ENCODE results near the gene FANCI. TPM values are rescaled to one million over a fixed set of nuclear protein-coding genes. Genes with fewer than 3 reads are reported as not detected.

FANCI gene
- total RNA-seq, 1 donor from 2014 or later: 133 TPM

DNA sequence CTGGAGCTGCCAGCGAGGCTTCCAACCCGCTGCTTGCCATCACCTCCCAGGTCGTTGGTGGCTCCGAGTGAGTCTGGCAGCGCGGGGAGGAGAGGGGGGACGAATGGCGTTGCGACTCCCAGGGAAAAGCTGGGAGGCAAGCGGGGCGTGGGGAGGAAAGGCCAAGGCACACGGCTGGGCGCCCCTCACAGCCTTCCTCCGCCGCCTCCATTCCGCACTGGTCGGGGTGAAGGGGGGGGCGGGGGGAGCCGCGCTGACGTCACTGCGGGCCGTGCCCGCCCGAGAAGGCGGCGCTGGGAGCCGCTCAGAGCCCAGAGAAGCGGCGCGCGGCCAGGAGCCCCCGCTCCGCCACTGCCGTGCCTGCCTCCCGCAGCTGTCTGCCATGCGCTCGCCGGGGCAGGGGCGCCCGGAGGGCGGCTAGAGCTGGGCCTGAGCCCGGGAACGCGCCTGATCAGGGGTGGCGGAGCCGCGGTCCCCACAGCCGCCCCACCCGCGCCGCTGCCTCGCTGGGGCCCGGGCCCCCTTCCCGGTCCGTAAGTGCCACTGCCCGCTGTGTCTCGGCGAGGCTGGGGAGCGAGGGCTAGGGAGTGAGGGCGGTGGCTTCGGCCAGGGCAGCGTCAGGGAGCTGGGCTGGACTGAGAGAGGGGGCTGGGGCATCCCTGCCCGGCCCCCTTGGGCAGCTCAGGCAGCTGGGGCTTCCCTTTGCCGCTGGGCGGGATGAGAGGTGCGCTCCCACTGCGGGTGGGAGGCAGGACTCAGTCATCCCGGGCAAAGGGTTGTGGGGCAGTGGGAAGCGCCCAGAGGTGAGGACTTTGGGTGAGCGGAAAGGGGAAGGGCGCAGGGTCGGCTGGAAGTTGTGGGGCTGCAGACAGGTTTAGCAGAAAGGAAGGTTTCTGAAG lies 118.7 kb downstream of the FANCI start:
- Mint-ChIP-seq H3K9me3 (peaks cover 8% of the 10 kb centered on the region), H3K27me3 (ENCODE audit: insufficient read depth, low read depth) (peaks cover 90% of the 10 kb centered on the region), H3K4me1 (peaks cover 30% of the 10 kb centered on the region), H3K27ac (no peak overlapping the region), H3K36me3 (no peaks in the 10 kb centered on the region), H3K4me3 (no peak overlapping the region)
- Histone ChIP-seq H3K9me3 (ENCODE audit: low read depth) (no peaks in the 10 kb centered on the region), H3K4me2 (no peak overlapping the region), H2AFZ (replicated peaks) (no peak overlapping the region), H4K20me1 (ENCODE audit: low read depth) (peaks cover 93% of the 10 kb centered on the region), H3K9ac (no peak overlapping the region), H3K36me3 (no peaks in the 10 kb centered on the region), H3K79me2 (ENCODE audit: low read depth) (no peaks in the 10 kb centered on the region), H3K27ac (no peak overlapping the region), H3K4me1 (peaks cover 17% of the 10 kb centered on the region), H3F3A (ENCODE audit: low read depth) (peaks cover 25% of the 10 kb centered on the region), H3K27me3 (peaks cover 100% of the 10 kb centered on the region), H3K4me3 (no peak overlapping the region)
- DNase-seq (ENCODE audit: low spot score): peak; percentile 32
- TF ChIP-seq, protein P1, sequence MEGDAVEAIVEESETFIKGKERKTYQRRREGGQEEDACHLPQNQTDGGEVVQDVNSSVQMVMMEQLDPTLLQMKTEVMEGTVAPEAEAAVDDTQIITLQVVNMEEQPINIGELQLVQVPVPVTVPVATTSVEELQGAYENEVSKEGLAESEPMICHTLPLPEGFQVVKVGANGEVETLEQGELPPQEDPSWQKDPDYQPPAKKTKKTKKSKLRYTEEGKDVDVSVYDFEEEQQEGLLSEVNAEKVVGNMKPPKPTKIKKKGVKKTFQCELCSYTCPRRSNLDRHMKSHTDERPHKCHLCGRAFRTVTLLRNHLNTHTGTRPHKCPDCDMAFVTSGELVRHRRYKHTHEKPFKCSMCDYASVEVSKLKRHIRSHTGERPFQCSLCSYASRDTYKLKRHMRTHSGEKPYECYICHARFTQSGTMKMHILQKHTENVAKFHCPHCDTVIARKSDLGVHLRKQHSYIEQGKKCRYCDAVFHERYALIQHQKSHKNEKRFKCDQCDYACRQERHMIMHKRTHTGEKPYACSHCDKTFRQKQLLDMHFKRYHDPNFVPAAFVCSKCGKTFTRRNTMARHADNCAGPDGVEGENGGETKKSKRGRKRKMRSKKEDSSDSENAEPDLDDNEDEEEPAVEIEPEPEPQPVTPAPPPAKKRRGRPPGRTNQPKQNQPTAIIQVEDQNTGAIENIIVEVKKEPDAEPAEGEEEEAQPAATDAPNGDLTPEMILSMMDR (IDR thresholded peaks at IDR 0.05): no peak
- TF ChIP-seq EZH2 (IDR thresholded peaks at IDR 0.05) (peak; percentile 92), EZH2phosphoT487 (IDR thresholded peaks at IDR 0.05) (peak; percentile 64)

DNA sequence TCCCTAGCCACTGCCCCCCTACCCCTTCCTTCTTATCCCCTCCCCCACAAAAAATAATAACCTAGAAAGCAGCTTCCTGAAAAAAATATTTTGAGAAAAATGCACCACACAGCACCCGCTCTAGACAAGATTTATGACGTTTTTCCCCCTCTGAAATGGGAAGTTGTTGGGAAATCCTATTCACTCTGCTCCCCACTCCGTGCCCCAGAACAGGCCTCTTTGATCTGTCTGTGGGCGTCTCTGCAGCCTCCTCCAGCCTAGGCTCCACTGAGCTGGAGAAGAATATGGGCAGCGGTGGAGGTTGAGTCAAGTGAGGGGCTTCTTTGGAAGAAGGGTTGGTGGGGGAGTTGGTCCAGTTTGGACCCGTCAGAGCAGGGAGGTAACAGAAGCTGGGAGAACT lies 119.4 kb downstream of the FANCI start:
- H3K36me3 Mint-ChIP-seq: no peaks in the 10 kb centered on the region
- peaks cover 30% of the 10 kb centered on the region for H3K4me1 Mint-ChIP-seq
- H3K9me3 ChIP-seq (ENCODE audit: low read depth): no peaks in the 10 kb centered on the region
- peaks cover 8% of the 10 kb centered on the region for H3K9me3 Mint-ChIP-seq
- no peak overlapping the region for H3K9ac ChIP-seq
- H3K27me3 ChIP-seq: peaks cover 100% of the 10 kb centered on the region
- H3K27ac ChIP-seq: no peak overlapping the region
- peaks cover 17% of the 10 kb centered on the region for H3K4me1 ChIP-seq
- DNase-seq (ENCODE audit: low spot score): no peak
- H3K27ac Mint-ChIP-seq: no peak overlapping the region
- peak; percentile 12 for TF ChIP-seq EZH2phosphoT487 (IDR thresholded peaks at IDR 0.05)
- no peak for TF ChIP-seq EZH2 (IDR thresholded peaks at IDR 0.05)
- TF ChIP-seq, protein P1 (IDR thresholded peaks at IDR 0.05): no peak
- H3K36me3 ChIP-seq: no peaks in the 10 kb centered on the region
- no peaks in the 10 kb centered on the region for H3K79me2 ChIP-seq (ENCODE audit: low read depth)
- peaks cover 93% of the 10 kb centered on the region for H4K20me1 ChIP-seq (ENCODE audit: low read depth)
- H3K4me2 ChIP-seq: no peak overlapping the region
- peaks cover 24% of the 10 kb centered on the region for H3F3A ChIP-seq (ENCODE audit: low read depth)
- H3K4me3 Mint-ChIP-seq: no peak overlapping the region
- no peak overlapping the region for H3K4me3 ChIP-seq
- no peak overlapping the region for H2AFZ ChIP-seq (replicated peaks)
- peaks cover 87% of the 10 kb centered on the region for H3K27me3 Mint-ChIP-seq (ENCODE audit: insufficient read depth, low read depth)

DNA sequence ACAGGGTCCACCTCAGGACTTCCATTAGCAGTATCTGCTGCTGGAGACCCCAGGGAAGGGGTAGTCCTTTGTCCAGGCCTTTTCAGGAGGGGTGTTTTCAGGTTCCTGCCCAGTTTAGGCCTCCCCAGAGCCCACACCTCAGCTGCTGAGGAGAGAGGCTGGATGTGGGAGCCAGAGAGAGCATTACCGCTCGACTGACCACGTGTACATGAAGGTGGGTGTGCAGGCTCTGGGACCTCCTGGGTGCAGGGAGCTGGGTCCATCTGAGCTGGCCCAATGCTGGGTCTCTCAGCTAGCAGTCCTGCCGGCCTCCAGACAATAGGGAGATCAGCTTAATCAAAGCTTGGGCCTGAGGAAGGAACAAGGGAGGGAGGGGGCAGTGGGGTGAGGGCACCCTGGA lies 120.0 kb downstream of the FANCI start:
- H3K9ac ChIP-seq: no peak overlapping the region
- H3K4me1 ChIP-seq: peaks cover 17% of the 10 kb centered on the region

More for the DNA sequence above, 120.0 kb downstream of the FANCI start:
- Histone ChIP-seq H4K20me1 (ENCODE audit: low read depth) (peaks cover 97% of the 10 kb centered on the region), H3K9me3 (ENCODE audit: low read depth) (no peaks in the 10 kb centered on the region), H3K4me3 (no peak overlapping the region), H3K79me2 (ENCODE audit: low read depth) (no peaks in the 10 kb centered on the region), H3K27me3 (peaks cover 100% of the 10 kb centered on the region), H3K36me3 (no peaks in the 10 kb centered on the region), H3K27ac (no peak overlapping the region), H3F3A (ENCODE audit: low read depth) (peaks cover 24% of the 10 kb centered on the region), H3K4me2 (no peak overlapping the region), H2AFZ (replicated peaks) (no peak overlapping the region)
- TF ChIP-seq, protein P1 (IDR thresholded peaks at IDR 0.05): no peak
- TF ChIP-seq EZH2phosphoT487 (IDR thresholded peaks at IDR 0.05): no peak
- no peak for TF ChIP-seq EZH2 (IDR thresholded peaks at IDR 0.05)
- DNase-seq (ENCODE audit: low spot score): no peak
- Mint-ChIP-seq H3K4me1 (peaks cover 32% of the 10 kb centered on the region), H3K27me3 (ENCODE audit: insufficient read depth, low read depth) (peaks cover 82% of the 10 kb centered on the region), H3K36me3 (no peaks in the 10 kb centered on the region), H3K4me3 (no peak overlapping the region), H3K27ac (no peak overlapping the region), H3K9me3 (peaks cover 8% of the 10 kb centered on the region)

All from neural progenitor cell (in vitro differentiated cells).